ENCODE data around the gene FAM124A. TPM values are rescaled to one million over a fixed set of nuclear protein-coding genes. Genes with fewer than 3 reads are reported as not detected.

FAM124A gene
- total RNA-seq, 2 experiments from 2014 or later: 0.08 to 0.10 TPM

DNA sequence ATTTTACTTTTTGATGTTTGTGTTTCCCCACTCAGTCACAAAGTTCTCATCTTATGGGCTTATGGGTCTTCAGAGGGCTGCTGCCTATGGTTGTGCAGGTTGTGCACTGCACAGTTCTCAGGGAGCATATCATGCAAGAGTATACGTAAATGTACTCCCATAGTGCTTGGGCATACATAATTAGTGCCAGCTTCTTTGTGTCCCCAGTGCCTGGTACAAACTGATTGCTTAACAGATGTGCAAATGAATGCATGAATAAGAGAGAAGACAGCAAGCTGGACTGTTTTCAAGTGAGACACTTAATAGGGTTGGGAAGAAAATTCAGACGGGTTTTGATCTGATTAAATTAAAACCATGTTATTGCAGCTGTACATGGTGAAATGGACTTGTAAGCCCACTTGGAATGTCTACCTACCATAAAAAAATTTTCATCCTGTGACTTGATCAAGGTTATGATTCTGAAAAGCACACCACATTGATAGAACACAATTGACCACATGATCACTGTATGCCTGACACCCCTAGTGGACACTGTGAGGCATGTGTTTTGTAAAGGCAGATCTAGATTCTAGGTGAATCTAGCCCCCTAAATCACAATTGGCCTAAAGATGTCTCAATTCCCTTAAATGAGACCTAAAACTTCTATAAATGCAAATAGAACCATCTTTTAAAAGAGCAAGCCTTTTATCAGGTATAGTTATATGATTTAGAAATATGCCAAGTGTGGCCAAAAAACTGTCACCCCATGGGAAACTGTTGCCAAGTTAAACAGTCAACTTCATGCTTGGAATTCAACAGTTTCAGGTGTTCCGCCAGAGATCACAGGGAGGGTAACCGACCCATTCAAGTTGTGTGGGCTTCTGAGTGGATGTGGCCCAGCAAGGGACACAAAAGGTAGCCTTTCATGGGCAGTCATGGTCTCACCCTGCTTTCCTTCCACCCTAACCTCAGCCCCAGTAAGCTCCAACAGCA lies 27.9 kb downstream of the FAM124A start:
- CTCF ChIA-PET: interaction anchor here (1.4 kb wide), 1 partner anchor 39 kb away, joined by 3 read pairs; no protein-coding TSS in a partner anchor
- Mint-ChIP-seq H3K4me3 (no peak overlapping the region), H3K27ac (no peak overlapping the region), H3K36me3 (ENCODE audit: low read depth) (no peaks in the 10 kb centered on the region), H3K9me3 (no peaks in the 10 kb centered on the region), H3K27me3 (peaks cover 12% of the 10 kb centered on the region), H3K4me1 (no peaks in the 10 kb centered on the region)
- POLR2A ChIA-PET: no interaction called here
- DNase-seq: no peak

DNA sequence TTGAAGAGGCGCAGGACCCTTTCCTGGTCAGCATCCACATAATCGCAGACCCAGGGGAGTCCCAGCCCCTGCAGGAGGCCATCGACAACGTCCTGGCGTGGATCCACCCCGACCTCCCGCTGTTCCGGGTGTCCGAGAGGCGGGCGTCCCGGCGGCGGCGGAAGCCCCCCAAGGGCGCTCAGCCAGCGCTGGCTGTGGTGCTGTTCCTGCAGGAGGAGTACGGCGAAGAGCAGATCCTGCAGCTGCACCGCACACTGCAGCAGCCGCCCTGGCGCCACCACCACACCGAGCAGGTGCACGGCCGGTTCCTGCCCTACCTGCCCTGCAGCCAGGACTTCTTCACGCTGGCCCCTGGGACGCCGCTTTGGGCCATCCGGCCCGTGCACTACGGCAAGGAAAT lies 29.3 kb downstream of the FAM124A start:
- H3K4me1 Mint-ChIP-seq: no peaks in the 10 kb centered on the region
- POLR2A ChIA-PET: no interaction called here
- no peaks in the 10 kb centered on the region for H3K36me3 Mint-ChIP-seq (ENCODE audit: low read depth)

DNA sequence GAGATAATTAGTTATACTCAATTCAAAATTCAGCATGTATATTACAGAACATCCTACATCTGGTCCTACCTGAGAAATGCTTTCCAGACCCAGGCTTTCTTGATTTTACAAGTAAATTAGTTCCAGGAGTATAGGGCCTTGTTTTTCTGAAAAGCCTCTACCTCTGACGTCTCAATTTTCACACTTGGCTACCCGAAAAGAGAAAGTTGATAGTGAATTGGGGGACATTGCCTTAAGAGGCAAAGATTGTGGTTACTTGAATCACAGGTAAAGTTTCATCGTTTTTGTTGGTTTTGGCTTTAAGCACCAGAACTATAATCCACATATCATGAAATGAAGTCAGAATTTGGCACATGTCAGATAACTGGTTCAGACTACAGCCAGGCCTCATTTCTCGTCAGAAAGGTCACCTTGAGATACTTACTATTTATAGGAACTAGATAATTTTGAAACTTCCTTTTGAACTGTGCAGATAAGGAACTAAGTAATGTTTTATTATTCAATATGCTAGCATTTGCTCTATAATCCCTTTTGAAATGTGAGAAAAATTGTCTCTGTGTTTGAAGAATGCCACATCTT lies 30.8 kb downstream of the FAM124A start:
- Mint-ChIP-seq H3K9me3 (no peaks in the 10 kb centered on the region), H3K27ac (no peak overlapping the region), H3K27me3 (peaks cover 2% of the 10 kb centered on the region), H3K4me3 (no peak overlapping the region), H3K4me1 (no peaks in the 10 kb centered on the region), H3K36me3 (ENCODE audit: low read depth) (no peaks in the 10 kb centered on the region)
- DNase-seq: no peak
- CTCF ChIA-PET: interaction anchor here (0.9 kb wide), 1 partner anchor 33 kb away, joined by 5 read pairs; no protein-coding TSS in a partner anchor
- POLR2A ChIA-PET: no interaction called here

More for the DNA sequence above, 29.3 kb downstream of the FAM124A start:
- CTCF ChIA-PET: interaction anchor here (0.5 kb wide), 1 partner anchor 1504 kb away, joined by 3 read pairs; no protein-coding TSS in a partner anchor
- no peak overlapping the region for H3K4me3 Mint-ChIP-seq
- no peak for DNase-seq
- H3K9me3 Mint-ChIP-seq: no peaks in the 10 kb centered on the region
- no peak overlapping the region for H3K27ac Mint-ChIP-seq
- peaks cover 9% of the 10 kb centered on the region for H3K27me3 Mint-ChIP-seq

DNA sequence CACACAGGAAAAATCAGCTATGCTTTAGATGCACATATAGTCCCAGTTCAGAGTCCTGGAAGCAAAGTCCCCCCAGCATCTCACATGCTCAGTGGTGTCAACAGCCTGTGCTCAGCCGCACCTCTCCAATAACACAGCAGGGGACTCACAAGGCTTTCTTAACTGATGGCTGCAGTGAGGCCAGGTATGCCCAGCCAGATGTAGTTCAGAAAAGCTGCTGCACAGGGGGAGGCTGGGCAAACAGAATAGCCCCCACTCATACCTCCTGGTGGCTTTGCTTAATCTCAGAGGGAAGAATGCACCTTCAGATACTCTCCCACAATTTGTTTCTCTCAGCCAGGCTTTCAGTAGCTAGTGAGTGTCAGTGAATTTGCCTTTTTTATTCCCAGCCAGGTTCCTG lies 33.4 kb downstream of the FAM124A start:
- peaks cover 2% of the 10 kb centered on the region for H3K27me3 Mint-ChIP-seq
- no peaks in the 10 kb centered on the region for H3K4me1 Mint-ChIP-seq
- no peak for DNase-seq
- no peak overlapping the region for H3K27ac Mint-ChIP-seq
- no peaks in the 10 kb centered on the region for H3K36me3 Mint-ChIP-seq (ENCODE audit: low read depth)
- ChIA-PET CTCF (no interaction called here), POLR2A (no interaction called here)
- H3K9me3 Mint-ChIP-seq: no peaks in the 10 kb centered on the region
- H3K4me3 Mint-ChIP-seq: no peak overlapping the region

DNA sequence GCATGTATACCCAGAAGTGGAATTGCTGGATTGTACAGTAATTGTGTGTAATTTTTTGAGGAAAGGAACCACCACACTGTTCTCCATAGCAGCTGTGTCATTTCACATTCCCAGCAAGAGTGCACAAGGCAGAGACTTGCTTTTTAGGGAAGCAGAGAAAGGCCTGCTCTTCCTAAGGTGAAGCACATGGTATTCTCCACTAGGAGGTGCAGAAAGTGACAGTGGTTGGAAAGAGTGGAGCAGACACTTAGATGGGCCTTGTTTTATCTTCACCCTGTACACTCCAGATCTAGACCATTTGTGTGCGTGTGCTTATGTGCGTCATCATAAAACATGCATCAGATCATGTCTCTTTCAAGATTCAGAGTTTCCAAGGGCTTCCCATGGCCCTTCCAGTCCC lies 35.0 kb downstream of the FAM124A start:
- no peaks in the 10 kb centered on the region for H3K4me1 Mint-ChIP-seq
- H3K9me3 Mint-ChIP-seq: no peaks in the 10 kb centered on the region
- no peaks in the 10 kb centered on the region for H3K36me3 Mint-ChIP-seq (ENCODE audit: low read depth)
- no peak for DNase-seq
- POLR2A ChIA-PET: no interaction called here
- no peak overlapping the region for H3K4me3 Mint-ChIP-seq
- H3K27ac Mint-ChIP-seq: no peak overlapping the region
- H3K27me3 Mint-ChIP-seq: no peaks in the 10 kb centered on the region
- CTCF ChIA-PET: no interaction called here

DNA sequence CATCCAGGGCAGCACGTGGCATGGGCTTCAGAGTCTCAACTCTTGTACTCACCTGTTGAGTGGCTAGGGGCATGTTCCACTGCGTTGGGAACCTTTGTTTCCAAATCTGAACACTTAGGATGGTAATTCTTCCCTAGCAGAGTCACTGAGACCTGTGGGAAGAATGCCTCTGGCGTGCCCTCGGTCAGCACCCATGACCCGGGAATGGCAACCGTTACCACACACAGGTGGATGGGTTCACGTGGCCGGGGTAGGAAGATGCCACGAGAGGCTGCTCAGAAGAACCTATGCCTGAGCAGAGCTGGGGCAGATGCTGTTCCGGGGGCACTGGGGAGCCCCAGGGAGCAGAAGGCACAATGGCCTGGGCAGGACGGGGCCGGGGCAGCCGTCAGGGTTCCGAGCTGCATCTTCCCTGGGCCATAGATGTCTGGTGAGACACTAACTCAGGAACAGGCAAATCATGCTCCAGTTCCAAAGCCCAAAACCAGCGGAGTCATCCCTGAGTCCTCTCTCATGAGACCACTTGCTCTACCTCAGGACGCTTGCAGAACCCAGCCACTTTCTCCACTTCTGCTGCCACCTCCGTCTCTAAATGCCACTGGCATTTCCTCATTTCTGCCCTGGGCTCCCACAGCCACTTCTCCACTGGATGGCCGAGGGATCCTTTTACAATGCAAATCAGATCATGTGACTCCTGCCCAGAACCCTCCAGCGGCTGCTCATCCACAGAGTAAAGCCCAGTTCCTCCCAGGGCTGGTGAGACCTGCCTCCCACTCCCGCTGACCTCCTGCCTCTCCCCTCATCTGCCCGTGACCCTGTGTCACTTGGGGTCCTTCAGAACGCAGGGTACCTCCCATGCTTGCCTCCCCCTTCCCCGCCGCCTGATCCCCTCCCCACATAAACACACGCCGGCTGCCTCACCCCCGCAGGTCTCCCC lies 36.7 kb downstream of the FAM124A start:
- Mint-ChIP-seq H3K9me3 (no peaks in the 10 kb centered on the region), H3K27ac (no peak overlapping the region), H3K36me3 (ENCODE audit: low read depth) (no peaks in the 10 kb centered on the region), H3K4me1 (no peaks in the 10 kb centered on the region), H3K4me3 (no peak overlapping the region), H3K27me3 (no peaks in the 10 kb centered on the region)
- CTCF ChIA-PET: interaction anchor here (0.6 kb wide), 1 partner anchor 672 kb away, joined by 3 read pairs; no protein-coding TSS in a partner anchor
- no peak for DNase-seq
- POLR2A ChIA-PET: no interaction called here

DNA sequence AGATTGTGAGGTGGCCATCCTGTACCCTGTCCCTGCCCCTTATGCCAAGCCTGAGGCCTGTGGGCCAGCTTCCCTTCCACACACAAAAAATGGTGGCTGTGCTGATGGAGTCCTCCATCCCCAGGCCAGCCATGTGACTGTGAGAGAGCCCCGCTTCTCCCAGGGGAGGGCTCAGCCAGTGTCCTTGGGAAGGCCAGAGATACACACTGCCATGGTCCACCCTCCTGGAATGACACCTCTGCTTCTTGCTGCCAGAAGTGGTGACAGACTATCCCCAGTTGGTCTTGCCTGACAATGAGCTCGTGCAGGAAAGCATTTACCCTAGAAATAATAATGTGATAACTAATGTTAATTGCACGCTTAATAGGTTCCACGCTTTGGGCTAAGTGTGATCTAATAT lies 38.0 kb downstream of the FAM124A start:
- H3K27ac Mint-ChIP-seq: no peak overlapping the region
- no peak overlapping the region for H3K4me3 Mint-ChIP-seq
- DNase-seq: no peak
- H3K36me3 Mint-ChIP-seq (ENCODE audit: low read depth): no peaks in the 10 kb centered on the region
- no peaks in the 10 kb centered on the region for H3K9me3 Mint-ChIP-seq
- no peaks in the 10 kb centered on the region for H3K27me3 Mint-ChIP-seq
- H3K4me1 Mint-ChIP-seq: no peaks in the 10 kb centered on the region
- ChIA-PET CTCF (interaction anchor here (1.5 kb wide), 1 partner anchor 14 kb away, joined by 5 read pairs; no protein-coding TSS in a partner anchor), POLR2A (no interaction called here)

DNA sequence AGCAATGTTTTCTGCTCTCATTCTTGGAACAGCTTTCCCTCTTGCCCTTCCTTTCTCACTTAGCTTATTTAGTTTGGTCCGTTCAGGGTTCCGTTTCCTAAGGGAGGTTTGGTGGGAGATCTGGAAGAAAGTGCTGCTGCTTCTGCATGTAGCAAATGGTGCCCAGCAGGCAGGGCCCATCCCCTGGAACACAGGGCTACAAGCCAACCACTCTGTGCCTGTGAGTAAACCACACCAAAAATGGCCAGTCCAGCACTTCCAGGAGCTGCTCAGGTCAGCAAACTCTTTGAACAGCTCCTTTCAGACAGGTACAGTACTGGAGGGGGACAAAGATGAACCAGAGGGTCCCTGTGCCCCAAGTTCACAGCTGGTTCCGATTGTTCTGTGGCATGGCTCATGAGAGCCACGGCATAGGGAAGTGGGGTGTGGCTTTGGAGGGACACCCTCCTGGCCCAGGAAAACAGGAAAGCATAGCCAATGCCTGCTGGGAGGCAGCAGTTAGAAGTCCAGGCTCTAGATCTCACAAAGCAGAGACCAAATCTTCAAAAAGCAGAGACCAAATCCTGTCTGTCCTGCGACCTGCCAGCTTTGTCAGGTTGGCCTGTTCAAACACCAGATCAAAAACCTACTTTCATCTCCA lies 39.5 kb downstream of the FAM124A start:
- Mint-ChIP-seq H3K36me3 (ENCODE audit: low read depth) (no peaks in the 10 kb centered on the region), H3K27ac (no peak overlapping the region), H3K4me3 (no peak overlapping the region), H3K4me1 (no peaks in the 10 kb centered on the region), H3K9me3 (no peaks in the 10 kb centered on the region), H3K27me3 (no peaks in the 10 kb centered on the region)
- no peak for DNase-seq
- ChIA-PET CTCF (interaction anchor here (1.5 kb wide), 1 partner anchor 15 kb away, joined by 5 read pairs; no protein-coding TSS in a partner anchor), POLR2A (no interaction called here)

DNA sequence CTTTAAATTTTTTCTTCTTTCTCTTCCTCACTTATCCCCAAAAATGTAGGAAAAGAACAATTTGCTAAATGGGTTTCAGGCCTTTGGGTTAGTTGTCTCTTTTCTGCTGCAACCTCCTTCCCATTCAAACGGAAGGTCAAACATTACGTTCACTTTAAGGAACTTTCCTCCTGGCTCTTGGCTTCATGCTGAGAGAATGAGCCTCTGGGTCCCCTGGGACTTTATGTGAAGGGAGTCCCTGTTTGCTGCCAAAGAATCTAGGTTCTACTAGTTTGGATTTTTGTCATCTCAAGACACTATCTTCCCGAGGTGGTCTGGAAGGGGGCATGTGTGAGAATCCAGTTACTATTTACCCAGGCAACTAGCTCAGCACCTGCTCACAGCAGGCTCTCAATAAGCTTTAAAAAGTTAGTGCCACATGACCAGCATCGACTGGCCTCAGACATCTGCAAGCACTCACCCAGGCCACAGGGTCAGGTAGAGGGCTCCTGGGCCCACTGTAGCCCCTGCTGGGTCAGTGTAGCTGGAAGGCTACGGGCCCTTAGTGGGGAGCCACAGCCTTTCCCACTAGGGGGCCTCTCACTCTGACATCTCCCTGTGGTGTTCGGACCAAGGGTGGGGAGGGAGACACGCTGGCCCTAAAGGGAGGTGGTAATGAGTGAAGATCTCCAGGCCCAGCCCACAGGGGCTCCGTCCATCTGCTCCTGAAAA lies 40.5 kb downstream of the FAM124A start:
- Mint-ChIP-seq H3K4me3 (no peak overlapping the region), H3K9me3 (no peaks in the 10 kb centered on the region), H3K36me3 (ENCODE audit: low read depth) (no peaks in the 10 kb centered on the region), H3K27me3 (no peaks in the 10 kb centered on the region), H3K4me1 (no peaks in the 10 kb centered on the region), H3K27ac (no peak overlapping the region)
- ChIA-PET CTCF (interaction anchor here (1.0 kb wide), 1 partner anchor 11 kb away, joined by 3 read pairs; no protein-coding TSS in a partner anchor), POLR2A (no interaction called here)
- DNase-seq: no peak

DNA sequence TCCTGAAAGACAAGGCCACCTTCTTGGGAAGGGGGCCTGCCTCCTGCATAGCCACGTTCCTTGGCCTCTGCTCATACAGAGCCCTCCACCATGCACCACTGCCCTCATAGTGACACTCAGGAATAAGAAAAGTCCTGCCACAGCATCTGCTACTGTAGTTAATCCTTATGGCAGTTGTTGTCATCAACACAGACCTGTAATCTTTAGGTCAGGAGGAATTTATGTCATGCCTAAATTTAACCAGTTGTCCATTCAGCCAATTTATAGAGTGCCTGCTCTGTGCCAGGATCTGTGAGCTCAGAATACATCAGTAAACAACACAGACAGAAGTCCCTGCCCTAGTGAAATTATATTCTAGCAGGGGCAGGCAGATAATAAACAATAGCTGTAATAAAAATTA lies 44.4 kb downstream of the FAM124A start:
- no peak overlapping the region for H3K4me3 Mint-ChIP-seq
- no peak overlapping the region for H3K27ac Mint-ChIP-seq
- peaks cover 5% of the 10 kb centered on the region for H3K27me3 Mint-ChIP-seq
- CTCF ChIA-PET: interaction anchor here (2.7 kb wide), 1 partner anchor 19 kb away, joined by 18 read pairs; no protein-coding TSS in a partner anchor
- no peaks in the 10 kb centered on the region for H3K4me1 Mint-ChIP-seq
- POLR2A ChIA-PET: no interaction called here
- no peaks in the 10 kb centered on the region for H3K9me3 Mint-ChIP-seq
- no peaks in the 10 kb centered on the region for H3K36me3 Mint-ChIP-seq (ENCODE audit: low read depth)
- no peak for DNase-seq

DNA sequence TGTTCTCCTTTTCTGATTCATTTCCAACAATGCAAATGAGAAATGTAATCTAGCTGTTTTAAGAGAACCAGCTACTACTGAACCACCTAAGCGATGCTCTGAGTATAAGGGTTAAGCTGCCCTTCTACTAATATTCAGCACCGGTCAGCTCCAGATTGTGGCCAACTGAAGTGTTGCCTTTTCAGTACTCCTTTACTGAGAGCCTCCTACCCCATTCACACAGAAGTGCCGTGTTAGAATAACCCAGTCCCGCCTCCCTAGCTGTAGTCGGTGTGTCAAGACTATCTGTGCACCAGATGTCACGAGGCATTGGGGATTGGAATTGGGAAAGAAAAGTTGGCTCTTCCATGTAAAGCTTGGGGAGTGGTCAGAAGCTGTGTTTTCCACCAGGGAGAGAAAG lies 45.4 kb downstream of the FAM124A start:
- CTCF ChIA-PET: interaction anchor here (2.7 kb wide), 1 partner anchor 18 kb away, joined by 18 read pairs; no protein-coding TSS in a partner anchor

DNA sequence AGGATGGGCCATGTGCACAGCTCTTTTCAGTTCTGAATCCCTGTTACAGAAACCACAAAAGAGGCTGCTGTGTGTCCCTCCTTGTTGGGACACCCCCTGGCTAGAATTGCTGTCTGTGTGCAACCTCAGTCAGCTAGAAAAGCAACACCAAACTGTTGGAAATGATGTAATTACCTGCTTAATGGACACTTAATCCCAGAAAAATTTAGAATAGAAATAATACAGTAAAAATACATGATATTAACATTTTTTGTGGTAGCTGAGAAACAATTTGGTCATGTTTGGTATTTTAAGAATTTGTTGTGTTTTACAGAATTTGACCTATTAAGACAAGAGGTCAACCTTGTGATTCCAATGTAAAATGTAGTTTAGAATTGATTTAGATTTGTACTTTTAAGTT lies 46.8 kb downstream of the FAM124A start:
- ChIA-PET POLR2A (no interaction called here), CTCF (interaction anchor here (1.0 to 2.7 kb wide), 2 partner anchors 16 to 17 kb away, joined by 9 to 18 read pairs; no protein-coding TSS in a partner anchor)
- no peak for DNase-seq
- peaks cover 5% of the 10 kb centered on the region for H3K27me3 Mint-ChIP-seq
- H3K4me1 Mint-ChIP-seq: no peaks in the 10 kb centered on the region
- no peaks in the 10 kb centered on the region for H3K9me3 Mint-ChIP-seq
- H3K36me3 Mint-ChIP-seq (ENCODE audit: low read depth): no peaks in the 10 kb centered on the region
- no peak overlapping the region for H3K4me3 Mint-ChIP-seq
- no peak overlapping the region for H3K27ac Mint-ChIP-seq

More for the DNA sequence above, 45.4 kb downstream of the FAM124A start:
- no peaks in the 10 kb centered on the region for H3K36me3 Mint-ChIP-seq (ENCODE audit: low read depth)
- no peaks in the 10 kb centered on the region for H3K9me3 Mint-ChIP-seq
- no peak for DNase-seq
- H3K4me1 Mint-ChIP-seq: no peaks in the 10 kb centered on the region
- peaks cover 5% of the 10 kb centered on the region for H3K27me3 Mint-ChIP-seq
- H3K4me3 Mint-ChIP-seq: no peak overlapping the region
- POLR2A ChIA-PET: no interaction called here
- no peak overlapping the region for H3K27ac Mint-ChIP-seq
